PC-9 (cell line): ENCODE results near the gene TCF12. TPM values are rescaled to one million over a fixed set of nuclear protein-coding genes. Genes with fewer than 3 reads are reported as not detected.

Experiments used
- BruUV-seq: library from RNA; stranded (reverse); fragments of 400-500 nt; replicated peaks from 2 replicates; lab custom pipeline; 2021; lab: Mats Ljungman, UMichigan
- CTCF ChIA-PET: fragments of 300-600 bp; sonication (Branson Sonifier 250); formaldehyde crosslinking; loops from one replicate; lab custom pipeline; 2022; ENCODE audit warnings: antibody characterized with exemption; lab: Charles Lee
- POLR2A ChIA-PET: fragments of 300-600 bp; sonication (Branson Sonifier 250); formaldehyde crosslinking; loops from one replicate; lab custom pipeline; 2022; ENCODE audit warnings: antibody characterized with exemption; ENCODE audit not compliant: unreplicated experiment; lab: Charles Lee
- DNase-seq, 2 experiments: peaks; one replicate each; pipeline versions ENCODE4 v3.0.0 to v3.0.0-alpha.2; 2015 to 2022; ENCODE audit warnings: mixed read lengths in 1 of 2
- H2AFZ ChIP-seq: fragments of 200-600 bp; sonication (generic); 2 replicates; pipeline ENCODE4 v1.8.1; 2017; ENCODE audit warnings: antibody characterized with exemption
- H3F3A ChIP-seq: fragments of 200-600 bp; sonication (generic); 2 replicates; pipeline ENCODE4 v1.8.1; 2017; ENCODE audit warnings: antibody characterized with exemption, mild to moderate bottlenecking, low read depth; ENCODE audit not compliant: insufficient read depth
- H3K27ac ChIP-seq: fragments of 200-600 bp; sonication (generic); 2 replicates; pipeline ENCODE4 v1.6.1; 2016; ENCODE audit warnings: mixed run types
- H3K27me3 ChIP-seq: fragments of 200-600 bp; sonication (generic); 2 replicates; pipeline ENCODE4 v1.6.1; 2016; ENCODE audit warnings: low read depth, mixed run types; ENCODE audit not compliant: insufficient read depth
- H3K36me3 ChIP-seq: fragments of 200-600 bp; sonication (generic); 2 replicates; pipeline ENCODE4 v1.6.1; 2016; ENCODE audit warnings: low read depth, mixed run types
- H3K4me1 ChIP-seq: fragments of 200-600 bp; sonication (generic); replicated peaks from 2 replicates; pipeline ENCODE4 v1.6.1; 2016; ENCODE audit warnings: mixed run types; ENCODE audit not compliant: insufficient read depth
- H3K4me2 ChIP-seq: fragments of 200-600 bp; sonication (generic); 2 replicates; pipeline ENCODE4 v1.6.1; 2017; ENCODE audit warnings: mixed run types
- H3K4me3 ChIP-seq: fragments of 200-600 bp; sonication (generic); 2 replicates; pipeline ENCODE4 v1.6.1; 2016; ENCODE audit warnings: mixed run types
- H3K79me2 ChIP-seq: fragments of 200-600 bp; sonication (generic); 2 replicates; pipeline ENCODE4 v1.6.1; 2017; ENCODE audit warnings: low read depth, mixed run types
- H3K9me2 ChIP-seq: fragments of 200-600 bp; sonication (generic); 2 replicates; pipeline ENCODE4 v1.8.1; 2017; ENCODE audit warnings: mild to moderate bottlenecking; ENCODE audit not compliant: insufficient read depth
- H3K9me3 ChIP-seq: fragments of 200-600 bp; sonication (generic); 2 replicates; pipeline ENCODE4 v1.8.1; 2016; ENCODE audit warnings: low read depth; ENCODE audit not compliant: insufficient read depth
- H4K20me1 ChIP-seq: fragments of 200-600 bp; sonication (generic); 2 replicates; pipeline ENCODE4 v1.8.1; 2017; ENCODE audit not compliant: insufficient read depth
- EZH2 ChIP-seq: fragments of 200-600 bp; sonication (generic); IDR thresholded peaks from 2 replicates; pipeline ENCODE4 v1.8.0; 2017; ENCODE audit warnings: antibody characterized with exemption, low read depth
- intact Hi-C: fragments of 100-400 bp; cut with micrococcal nuclease; formaldehyde crosslinking; loops from one replicate; pipeline ENCODE4 v1.10.0; 2022; ENCODE audit not compliant: unreplicated experiment
- total RNA-seq: library from RNA; stranded (reverse); gene quantifications from 2 replicates; pipeline ENCODE4 v1.2.3, GENCODE V29; 2021
- TF ChIP-seq, protein P1 (sequence below): fragments of 200-600 bp; sonication (generic); conservative IDR thresholded peaks from 2 replicates; pipeline ENCODE4 v1.6.1; 2017; ENCODE audit warnings: mixed run types, antibody characterized with exemption, mild to moderate bottlenecking, moderate library complexity

TCF12 gene
- total RNA-seq, 1 experiment from 2014 or later, result 60.1 TPM

- no peaks in the 10 kb centered on the region for H3K36me3 ChIP-seq
- H3K9me3 ChIP-seq, result no peaks in the 10 kb centered on the region
- no peaks in the 10 kb centered on the region for H3K9me2 ChIP-seq
- CTCF ChIA-PET, result no interaction called here
- no peak for DNase-seq
- no peak overlapping the region for H3K27ac ChIP-seq
- H4K20me1 ChIP-seq, result no peaks in the 10 kb centered on the region
- no TSS peak for BruUV-seq
- no peak overlapping the region for H3K4me3 ChIP-seq
- H3K79me2 ChIP-seq, result peaks cover 4% of the 10 kb centered on the region; the same call in 1 of the 2 replicates
- no peaks in the 10 kb centered on the region for H3K4me1 ChIP-seq
- H3K4me2 ChIP-seq, result no peak overlapping the region
- H3F3A ChIP-seq, result no peaks in the 10 kb centered on the region
- TF ChIP-seq, protein P1, sequence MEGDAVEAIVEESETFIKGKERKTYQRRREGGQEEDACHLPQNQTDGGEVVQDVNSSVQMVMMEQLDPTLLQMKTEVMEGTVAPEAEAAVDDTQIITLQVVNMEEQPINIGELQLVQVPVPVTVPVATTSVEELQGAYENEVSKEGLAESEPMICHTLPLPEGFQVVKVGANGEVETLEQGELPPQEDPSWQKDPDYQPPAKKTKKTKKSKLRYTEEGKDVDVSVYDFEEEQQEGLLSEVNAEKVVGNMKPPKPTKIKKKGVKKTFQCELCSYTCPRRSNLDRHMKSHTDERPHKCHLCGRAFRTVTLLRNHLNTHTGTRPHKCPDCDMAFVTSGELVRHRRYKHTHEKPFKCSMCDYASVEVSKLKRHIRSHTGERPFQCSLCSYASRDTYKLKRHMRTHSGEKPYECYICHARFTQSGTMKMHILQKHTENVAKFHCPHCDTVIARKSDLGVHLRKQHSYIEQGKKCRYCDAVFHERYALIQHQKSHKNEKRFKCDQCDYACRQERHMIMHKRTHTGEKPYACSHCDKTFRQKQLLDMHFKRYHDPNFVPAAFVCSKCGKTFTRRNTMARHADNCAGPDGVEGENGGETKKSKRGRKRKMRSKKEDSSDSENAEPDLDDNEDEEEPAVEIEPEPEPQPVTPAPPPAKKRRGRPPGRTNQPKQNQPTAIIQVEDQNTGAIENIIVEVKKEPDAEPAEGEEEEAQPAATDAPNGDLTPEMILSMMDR, result no peak
- TF ChIP-seq EZH2, result no peak
- POLR2A ChIA-PET, result no interaction called here
- intact Hi-C loops, result no loop called here
- H2AFZ ChIP-seq, result no peak overlapping the region
- H3K27me3 ChIP-seq, result no peaks in the 10 kb centered on the region
Measured at GRCh38 chr15:57048930-57049549, 130.6 kb downstream of the TCF12 start.

DNA sequence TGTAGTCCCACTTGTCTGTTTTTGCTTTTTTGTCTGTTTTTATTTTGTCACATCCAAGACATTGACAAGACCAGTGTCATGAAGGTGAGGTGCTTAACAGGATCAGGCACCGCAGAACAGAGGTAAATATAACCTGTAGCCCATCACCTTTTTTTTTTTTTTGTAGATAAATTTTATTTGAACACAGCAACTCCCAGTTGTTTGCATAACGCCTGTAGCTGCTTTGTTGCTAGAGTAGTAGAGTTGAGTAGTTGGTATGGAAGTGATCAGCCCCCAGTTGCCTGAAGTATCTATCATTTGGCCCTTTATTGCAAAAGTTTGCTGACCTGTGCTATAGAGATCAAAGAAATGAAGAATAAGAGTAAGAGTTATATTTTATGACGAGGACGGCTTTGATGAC lies 135.0 kb downstream of the TCF12 start:
- intact Hi-C loops, result no loop called here
- no peak overlapping the region for H3K4me3 ChIP-seq
- H3K27ac ChIP-seq, result no peak overlapping the region
- no peaks in the 10 kb centered on the region for H3K9me3 ChIP-seq
- ChIA-PET CTCF (no interaction called here), POLR2A (no interaction called here)
- BruUV-seq, result no TSS peak
- no peaks in the 10 kb centered on the region for H3K27me3 ChIP-seq
- no peaks in the 10 kb centered on the region for H3F3A ChIP-seq
- H3K4me2 ChIP-seq, result no peak overlapping the region
- H3K79me2 ChIP-seq, result peaks cover 4% of the 10 kb centered on the region; the same call in 1 of the 2 replicates
- no peaks in the 10 kb centered on the region for H4K20me1 ChIP-seq
- no peaks in the 10 kb centered on the region for H3K9me2 ChIP-seq
- TF ChIP-seq, protein P1, result no peak
- TF ChIP-seq EZH2, result no peak
- no peaks in the 10 kb centered on the region for H3K4me1 ChIP-seq
- H2AFZ ChIP-seq, result no peak overlapping the region
- DNase-seq, result no peak
- H3K36me3 ChIP-seq, result no peaks in the 10 kb centered on the region

- no peak overlapping the region for H2AFZ ChIP-seq
Measured at GRCh38 chr15:57054204-57054750, 135.8 kb downstream of the TCF12 start.

More at GRCh38 chr15:57054204-57054750, 135.8 kb downstream of the TCF12 start:
- intact Hi-C loops, result no loop called here
- H3K4me1 ChIP-seq, result no peaks in the 10 kb centered on the region
- no peak overlapping the region for H3K4me2 ChIP-seq
- peaks cover 4% of the 10 kb centered on the region; the same call in 1 of the 2 replicates for H3K79me2 ChIP-seq
- TF ChIP-seq, protein P1, result no peak
- no peak for TF ChIP-seq EZH2
- H3K9me2 ChIP-seq, result no peaks in the 10 kb centered on the region
- POLR2A ChIA-PET, result no interaction called here
- no peak overlapping the region for H3K4me3 ChIP-seq
- BruUV-seq, result no TSS peak
- H3F3A ChIP-seq, result no peaks in the 10 kb centered on the region
- no peak overlapping the region for H3K27ac ChIP-seq
- H3K9me3 ChIP-seq, result no peaks in the 10 kb centered on the region
- no peaks in the 10 kb centered on the region for H3K36me3 ChIP-seq
- CTCF ChIA-PET, result no interaction called here
- H3K27me3 ChIP-seq, result no peaks in the 10 kb centered on the region
- no peak for DNase-seq
- H4K20me1 ChIP-seq, result no peaks in the 10 kb centered on the region
